Stimulated activated CD8-positive, alpha-beta memory T cell treated with anti-CD3 and anti-CD28 coated beads, Interleukin-7, amount 100 ng/mL, for 48 hours (primary cell): ENCODE measurements around the gene MAJIN.
A peak's percentile ranks its signal among the peaks of the same experiment; 100 is the strongest.
"Not testable (repeated sequence)": the region's sequence is repeated elsewhere in the genome, so short reads cannot be mapped to it uniquely, and the experiment has no call there.

Source experiments
- DNase-seq, 2 donors: peaks; one replicate each; pipeline ENCODE4 v3.0.0-alpha.2; 2020; ENCODE audit warnings: low read depth in 1 of 2; ENCODE audit errors: extremely low read depth in 1 of 2

Gene MAJIN

GRCh38 chr11:64994318-64994717, 22.4 kb upstream of the MAJIN start:
- DNase-seq = no peak

DNA sequence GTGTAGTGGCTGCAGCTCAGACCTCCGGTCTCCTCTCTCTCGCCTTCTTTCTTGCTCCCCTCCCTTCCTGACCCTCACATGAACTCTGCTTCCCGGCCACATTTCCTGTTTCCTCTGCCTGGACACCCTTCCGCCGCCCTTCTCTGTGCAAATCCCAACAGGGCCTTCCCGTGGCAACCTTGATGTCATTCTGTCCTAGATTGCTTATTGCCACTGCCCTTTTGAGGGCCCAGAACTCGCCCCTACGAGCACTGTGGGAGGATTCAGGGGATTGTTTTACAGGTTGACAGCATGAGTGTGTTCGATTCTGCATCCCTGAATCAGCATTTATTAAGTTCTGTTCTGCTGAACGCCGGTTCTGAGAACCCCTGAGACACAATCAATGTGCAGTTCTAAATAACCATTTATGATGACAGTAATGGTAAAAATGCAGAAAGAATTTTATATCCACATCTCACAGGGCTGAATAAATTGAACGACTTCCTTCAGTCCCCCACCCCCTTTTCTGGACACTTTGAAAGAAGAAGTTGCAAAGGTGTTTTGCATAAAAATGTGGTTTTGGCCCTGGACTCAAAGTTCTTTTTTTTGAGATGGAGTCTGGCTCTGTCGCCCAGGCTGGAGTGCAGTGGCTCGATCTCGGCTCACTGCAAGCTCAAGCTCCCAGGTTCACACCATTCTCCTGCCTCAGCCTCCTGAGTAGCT, 18.5 kb upstream of the MAJIN start:
- DNase-seq = no peak

DNA sequence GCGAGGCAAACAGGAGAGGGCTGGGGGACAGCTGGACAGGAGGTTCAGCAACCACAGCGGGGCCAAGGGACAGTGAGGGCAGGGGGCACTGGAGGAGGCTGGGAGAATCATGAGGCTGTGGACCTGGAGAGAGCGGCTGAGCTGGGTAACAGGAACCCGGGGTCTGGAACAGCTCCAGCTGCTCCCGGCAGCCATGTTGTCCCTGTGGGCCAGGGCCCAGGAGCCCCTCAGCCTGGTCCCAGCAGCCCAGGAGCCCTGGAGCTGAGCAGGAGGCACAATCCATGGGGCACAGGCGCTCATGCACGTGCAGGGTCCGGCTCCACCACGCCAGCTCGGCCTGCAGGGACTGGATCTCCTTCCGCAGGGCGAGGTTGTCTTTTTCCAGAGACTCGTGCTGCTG, 17.5 kb upstream of the MAJIN start:
- no peak for DNase-seq

DNA sequence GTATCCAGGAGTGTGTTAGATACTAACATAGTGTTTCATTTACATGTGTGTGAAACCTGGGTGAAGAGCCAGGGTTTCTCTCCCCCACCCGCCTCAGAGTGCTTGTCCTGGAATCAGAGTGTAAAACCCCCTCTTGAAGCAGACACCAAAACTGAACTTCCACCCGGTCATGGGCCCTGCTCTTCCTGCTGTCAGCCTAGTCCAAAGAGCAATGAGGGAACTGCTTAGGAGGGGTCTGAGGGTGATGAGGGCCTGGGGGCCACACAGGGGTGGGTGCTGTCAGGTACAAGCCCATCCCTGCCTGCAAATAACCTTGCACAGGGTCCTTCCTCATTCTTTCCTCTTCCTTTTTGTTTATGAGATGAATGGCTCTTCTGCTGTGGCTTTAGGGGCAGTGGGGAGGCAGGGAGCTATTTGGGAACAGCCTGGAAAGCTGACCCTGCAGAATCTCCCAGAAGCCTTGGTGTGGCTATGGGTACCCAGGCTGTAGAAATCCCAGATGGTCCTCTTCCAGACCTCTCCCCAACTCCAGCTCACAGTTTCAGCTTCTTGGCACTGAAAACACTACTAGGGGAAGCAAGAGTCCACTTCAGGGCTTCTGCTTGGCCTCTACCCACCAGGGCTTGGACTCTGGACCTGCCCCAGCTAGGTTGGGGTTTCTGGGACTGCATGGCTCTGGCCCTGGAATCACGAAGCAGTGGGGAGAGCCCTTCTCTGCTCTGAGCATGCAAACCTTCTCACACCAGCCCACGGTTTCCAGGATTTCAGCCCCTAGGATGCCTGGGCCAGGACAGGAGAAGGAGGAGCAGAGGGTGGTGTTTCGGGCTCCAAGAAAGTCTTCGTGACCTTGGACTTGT, 16.3 kb upstream of the MAJIN start:
- DNase-seq = no peak

- DNase-seq = not testable (repeated sequence)
These were observed 11.4 kb upstream of the MAJIN start for GRCh38 chr11:64983339-64983738.

GRCh38 chr11:64976651-64977050, 4.7 kb upstream of the MAJIN start:
- no peak for DNase-seq

DNA sequence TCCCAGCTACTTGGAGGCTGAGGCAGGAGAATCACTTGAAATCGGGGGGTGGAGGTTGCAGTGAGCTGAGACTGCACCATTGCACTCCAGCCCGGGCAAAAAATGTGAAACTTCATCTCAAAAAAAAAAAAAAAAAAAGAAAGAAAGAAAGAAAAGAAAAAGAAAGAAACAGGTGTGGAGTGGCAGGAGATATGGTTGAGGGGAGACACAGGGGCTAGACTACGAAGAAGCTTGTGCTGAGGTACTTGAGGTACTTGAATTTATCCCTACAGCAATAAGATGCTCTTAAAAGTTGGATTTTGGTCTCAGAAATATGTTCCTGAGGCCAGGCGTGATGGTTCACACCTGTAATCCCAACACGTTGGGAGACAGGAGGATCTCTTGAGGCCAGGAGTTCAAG, 2.2 kb upstream of the MAJIN start:
- no peak for DNase-seq

DNA sequence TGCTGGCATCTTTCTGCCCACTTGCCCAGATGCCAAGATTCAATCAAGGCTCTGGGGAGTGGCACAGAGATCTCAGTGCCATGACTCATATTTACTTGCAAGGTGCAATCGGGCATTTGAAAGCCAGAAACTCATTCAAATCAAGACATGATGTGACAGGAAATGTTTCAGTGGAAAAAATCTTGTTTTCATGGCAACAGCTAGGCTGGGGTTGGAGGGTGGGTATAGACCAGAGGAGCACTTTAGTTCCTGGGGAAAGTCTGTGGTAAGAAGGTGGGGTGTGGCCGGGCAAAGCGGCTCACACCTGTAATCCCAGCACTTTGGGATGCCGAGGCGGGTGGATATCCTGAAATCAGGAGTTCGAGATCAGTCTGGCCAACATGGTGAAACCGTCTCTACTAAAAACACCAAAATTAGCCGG, 1.2 kb downstream of the MAJIN start:
- DNase-seq = peak in 1 of 2 donors; percentile 23

GRCh38 chr11:64969209-64969608, 2.7 kb downstream of the MAJIN start:
- no peak for DNase-seq

GRCh38 chr11:64967375-64967774, 4.5 kb downstream of the MAJIN start:
- DNase-seq = no peak

GRCh38 chr11:64963072-64963631, 8.8 kb downstream of the MAJIN start:
- no peak for DNase-seq

DNA sequence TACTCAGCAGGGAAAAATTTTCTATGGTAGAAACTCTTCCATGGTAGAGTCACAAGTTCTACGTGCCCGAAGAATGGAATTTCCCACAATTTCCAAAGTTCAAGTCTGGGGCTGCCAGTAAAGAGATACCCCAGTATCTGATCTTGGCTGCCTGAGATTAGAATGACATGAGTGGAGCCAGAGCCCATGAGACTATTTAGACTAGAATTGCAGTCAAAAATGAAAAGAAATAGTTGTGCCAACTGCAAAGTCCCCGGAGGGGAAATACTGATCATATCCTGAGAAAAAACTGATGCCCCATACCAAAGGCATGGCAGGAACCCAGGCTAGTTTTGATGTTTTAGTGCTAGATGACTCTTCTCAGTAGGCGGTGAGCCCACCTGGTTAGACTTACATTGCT, 11.2 kb downstream of the MAJIN start:
- no peak for DNase-seq

DNA sequence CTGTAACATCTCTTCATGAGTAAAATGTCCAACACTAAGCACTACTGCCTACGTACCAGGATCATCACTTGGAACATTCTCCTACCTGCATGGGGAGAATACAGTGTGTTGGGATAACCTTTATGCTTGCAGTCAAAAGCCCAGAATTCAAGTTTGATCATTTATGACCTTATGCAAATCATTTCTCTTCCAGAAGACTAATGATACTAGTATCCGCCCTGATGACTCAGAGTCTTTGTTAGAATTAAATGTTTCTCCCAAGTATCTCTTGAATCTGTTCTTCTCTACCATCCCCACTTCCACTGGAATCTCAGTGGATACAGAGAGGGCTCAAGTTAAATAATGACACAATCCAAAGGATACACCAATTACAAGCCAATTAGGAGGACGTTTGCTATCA, 12.4 kb downstream of the MAJIN start:
- DNase-seq = no peak

DNA sequence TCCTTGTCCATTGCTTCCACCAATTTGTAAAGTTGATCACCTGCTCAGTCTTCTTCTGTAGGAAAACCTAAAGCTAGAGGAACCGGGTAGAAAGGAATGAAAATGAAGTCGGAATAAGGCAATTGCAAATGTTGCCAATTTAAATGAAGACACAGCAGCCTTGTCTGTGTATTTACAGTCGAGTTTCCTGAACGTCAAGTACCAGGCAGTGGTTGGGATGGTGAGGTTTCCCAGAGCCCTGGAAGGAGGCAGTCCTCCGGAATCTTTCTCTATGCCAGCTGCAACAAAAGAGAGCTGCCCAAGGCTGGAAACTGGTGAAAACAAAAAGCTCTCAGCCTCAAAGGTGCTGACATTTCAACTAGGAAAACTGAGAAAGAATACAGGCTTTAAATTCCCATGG, 17.7 kb downstream of the MAJIN start:
- DNase-seq = no peak

GRCh38 chr11:64951529-64951928, 20.4 kb downstream of the MAJIN start:
- no peak for DNase-seq

- no peak for DNase-seq
These were observed 24.6 kb downstream of the MAJIN start for GRCh38 chr11:64947208-64947814.

DNA sequence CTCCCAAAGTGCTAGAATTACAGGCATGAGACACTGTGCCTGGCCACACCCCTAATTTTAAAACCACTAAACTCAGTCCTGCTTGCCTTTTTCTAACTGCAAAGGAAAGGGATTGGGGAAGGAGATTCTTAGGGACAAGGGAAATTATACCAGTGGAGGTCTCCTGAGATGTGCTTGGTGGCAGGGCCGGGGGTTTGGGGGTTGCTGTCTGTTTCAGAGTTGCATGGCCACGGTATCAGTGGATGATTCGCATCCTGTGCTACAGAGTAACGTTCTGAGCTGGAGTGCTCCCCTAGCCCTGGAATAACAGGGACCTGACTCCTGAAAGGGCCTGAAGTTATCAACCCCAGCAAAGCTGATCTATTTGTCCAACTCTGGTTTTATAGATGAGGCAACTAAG, 35.4 kb downstream of the MAJIN start:
- DNase-seq = no peak

DNA sequence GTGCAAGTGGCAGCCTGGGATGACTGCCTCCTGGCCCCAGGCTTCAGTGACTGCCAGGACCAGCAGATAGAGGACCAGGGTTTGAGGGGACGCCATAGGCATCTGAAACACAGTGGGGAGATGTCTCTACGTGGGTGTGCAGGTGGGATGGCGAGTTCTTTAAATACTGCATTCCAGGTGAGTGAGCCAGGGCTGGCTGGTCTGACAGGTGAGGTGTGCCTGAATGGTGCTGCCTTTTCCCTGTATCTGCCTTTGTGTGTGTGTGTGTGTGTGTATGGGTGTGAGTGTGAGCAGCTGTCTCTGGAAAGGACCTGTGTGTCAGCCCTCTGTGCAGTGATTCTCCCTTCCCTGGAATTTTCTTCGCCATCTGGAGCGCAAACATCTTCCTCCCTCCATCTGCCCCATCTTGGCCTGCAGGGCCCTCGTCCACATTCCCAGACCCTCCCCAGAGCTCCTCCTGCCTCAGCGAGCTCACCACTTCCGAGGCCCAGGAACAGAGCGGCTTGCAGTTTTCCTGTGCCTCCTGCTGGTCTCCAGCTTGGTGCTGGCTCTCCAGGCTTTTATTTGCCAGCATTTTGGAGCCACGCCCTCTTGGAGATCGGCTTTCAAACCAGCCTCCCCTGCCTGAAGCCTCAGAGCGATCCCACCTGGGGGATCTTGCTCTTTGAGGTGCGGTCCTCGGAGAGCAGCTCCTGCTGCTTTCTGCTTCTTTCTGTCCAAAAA, 36.4 kb downstream of the MAJIN start, which contains the start of gene GPHA2:
TSS of gene GPHA2 (minus strand) at position 535 of the 723 bp plus-strand sequence. CDS start at position 102, 433 bp downstream.
- DNase-seq = no peak

DNA sequence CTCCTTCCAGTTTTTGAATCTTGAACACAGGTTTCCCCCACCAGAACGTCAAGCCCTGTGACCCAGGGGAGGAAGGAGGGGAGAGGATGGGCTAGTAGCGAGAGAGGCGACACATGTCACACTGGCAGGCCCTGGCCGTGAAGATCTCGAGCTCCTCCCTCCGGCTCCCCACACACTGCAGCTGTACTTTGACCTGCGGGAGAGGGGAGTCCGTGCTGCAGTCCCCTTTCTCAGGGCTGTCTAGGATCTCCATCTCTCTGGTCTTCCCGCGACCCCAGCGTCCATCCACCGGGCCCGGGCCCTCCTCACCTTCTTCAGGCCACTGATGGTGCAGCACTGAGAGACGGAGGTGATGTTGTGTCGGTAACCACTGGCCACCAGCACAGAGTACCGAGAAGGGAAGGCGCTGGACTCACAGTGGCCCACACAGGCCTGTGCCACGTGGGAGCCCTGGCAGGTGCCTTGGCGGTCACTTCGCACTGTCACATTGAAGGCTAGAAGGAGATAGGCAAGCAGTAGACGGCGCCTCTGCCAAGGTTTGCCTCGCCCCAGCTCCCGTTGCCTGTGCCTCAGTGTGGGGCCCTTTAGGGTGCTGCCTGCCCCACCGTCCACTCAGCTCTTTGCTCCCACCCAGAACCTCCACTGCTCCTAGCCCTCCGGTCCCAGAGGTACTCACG, 37.1 kb downstream of the MAJIN start:
- DNase-seq = no peak
